Natural killer cell (primary cell): ENCODE results near the gene ZNF283. TPM values are rescaled to one million over a fixed set of nuclear protein-coding genes. Genes with fewer than 3 reads are reported as not detected.

ENCODE experiments used
- ATAC-seq, 3 donors: fragments of 150-1000 bp in 2 of 3; fragments of 200-7000 bp in 1 of 3; cut with Tn5 transposase; 1 replicate in 1 of 3; 2 replicates in 2 of 3; pipeline ENCODE4 v1.10.0; 2021; ENCODE audit warnings: mild to moderate bottlenecking in 2 of 3, moderate library complexity in 2 of 3
- DNase-seq, 2 donors: peaks; one replicate each; pipeline versions ENCODE4 v3.0.0 to v3.0.0-alpha.2; 2013 to 2021; ENCODE audit warnings: mixed read lengths in 1 of 2
- H3K27ac ChIP-seq: one replicate; pipeline ENCODE4 v1.5.1; 2013; ENCODE audit warnings: mild to moderate bottlenecking, low read length
- H3K27me3 ChIP-seq: one replicate; pipeline ENCODE4 v1.6.1; 2013; ENCODE audit warnings: low read length; ENCODE audit not compliant: control insufficient read depth, insufficient read depth
- H3K36me3 ChIP-seq: one replicate; pipeline ENCODE4 v1.6.1; 2013; ENCODE audit warnings: low read length; ENCODE audit not compliant: control insufficient read depth, insufficient read depth
- H3K4me1 ChIP-seq: one replicate; pipeline ENCODE4 v1.6.1; 2013; ENCODE audit warnings: low read length; ENCODE audit not compliant: control insufficient read depth, insufficient read depth
- H3K4me3 ChIP-seq: one replicate; pipeline ENCODE4 v1.5.1; 2013; ENCODE audit warnings: low read length
- H3K9me3 ChIP-seq: one replicate; pipeline ENCODE4 v1.6.1; 2013; ENCODE audit warnings: low read length; ENCODE audit not compliant: control insufficient read depth, insufficient read depth
- H3K27ac Mint-ChIP-seq, 2 donors: one replicate each; pipeline ENCODE4 v1.8.0; 2022; ENCODE audit warnings: mild to moderate bottlenecking in 2 of 2, mixed read lengths in 2 of 2, moderate library complexity in 1 of 2
- H3K27me3 Mint-ChIP-seq, 2 donors: one replicate each; pipeline ENCODE4 v1.8.0; 2022; ENCODE audit warnings: low read depth in 2 of 2, mixed read lengths in 2 of 2
- H3K36me3 Mint-ChIP-seq: one replicate; pipeline ENCODE4 v1.8.0; 2022; ENCODE audit warnings: mixed read lengths
- H3K4me1 Mint-ChIP-seq, 2 donors: one replicate each; pipeline ENCODE4 v1.8.0; 2022; ENCODE audit warnings: mixed read lengths in 2 of 2
- H3K4me3 Mint-ChIP-seq: one replicate; pipeline ENCODE4 v1.8.0; 2022; ENCODE audit warnings: mild to moderate bottlenecking, moderate library complexity, mixed read lengths
- H3K9me3 Mint-ChIP-seq, 2 donors: one replicate each; pipeline ENCODE4 v1.8.0; 2022; ENCODE audit warnings: mixed read lengths in 2 of 2
- CTCF ChIP-seq: fragments of 200-600 bp; IDR thresholded peaks from one replicate; pipeline ENCODE4 v1.8.0; 2022; ENCODE audit warnings: antibody characterized with exemption
- WGBS: methylation state at CpG from one replicate; pipeline ENCODE4 v1.1.7; 2013; ENCODE audit warnings: missing lambda C conversion rate; ENCODE audit not compliant: insufficient coverage; 5-methylcytosine and 5-hydroxymethylcytosine counted together
- intact Hi-C: fragments of 100-400 bp; cut with micrococcal nuclease; formaldehyde crosslinking; loops from one replicate; pipeline ENCODE4 v1.14.2; 2022
- total RNA-seq, 4 donors: library from RNA; stranded (reverse); fragments of 120-200 nt in 1 of 4; gene quantifications; one replicate each; pipeline versions ENCODE4 v1.2.3 to v1.2.4, GENCODE V29; 2013 to 2022

The ZNF283 gene
- total RNA-seq, 3 donors from 2014 or later (not counting 1 experiment from before 2014, with no cell fraction given) = 4.1 to 8.0 (median 7.1) TPM

GRCh38 chr19:43779820-43780219 lies 47.3 kb upstream of the ZNF283 start:
- Mint-ChIP-seq H3K9me3 (no peaks in the 10 kb centered on the region), H3K4me3 (no peak overlapping the region), H3K27me3 (peaks cover 37 to 47% of the 10 kb centered on the region in 2 donors), H3K27ac (no peak overlapping the region), H3K36me3 (no peaks in the 10 kb centered on the region), H3K4me1 (peaks cover 0 to 23% of the 10 kb centered on the region in 2 donors)
- no peaks in the 10 kb centered on the region for H3K9me3 ChIP-seq
- TF ChIP-seq CTCF = no peak
- intact Hi-C loops = no loop called here
- peak overlapping the region; percentile 23 for H3K27ac ChIP-seq
- 23% methylated on average over 2 of the region's 3 CpGs for WGBS
- no peaks in the 10 kb centered on the region for H3K36me3 ChIP-seq
- no peaks in the 10 kb centered on the region for H3K27me3 ChIP-seq
- no peak for ATAC-seq
- peak in 1 of 2 donors; percentile 38 for DNase-seq
- peak overlapping the region; percentile 39 for H3K4me3 ChIP-seq
- H3K4me1 ChIP-seq = peaks cover 47% of the 10 kb centered on the region

- Mint-ChIP-seq H3K27me3 (peaks cover 37 to 43% of the 10 kb centered on the region in 2 donors), H3K36me3 (no peaks in the 10 kb centered on the region), H3K4me3 (no peak within 1 kb of the TSS), H3K4me1 (peaks cover 0 to 23% of the 10 kb centered on the region in 2 donors), H3K9me3 (no peaks in the 10 kb centered on the region), H3K27ac (no peak within 1 kb of the TSS)
- WGBS = 6% methylated on average over 19 of the region's 19 CpGs
- Histone ChIP-seq H3K4me1 (peaks cover 52% of the 10 kb centered on the region), H3K27ac (peak within 1 kb of the TSS; percentile 47), H3K4me3 (peak within 1 kb of the TSS; percentile 39), H3K27me3 (no peaks in the 10 kb centered on the region), H3K36me3 (no peaks in the 10 kb centered on the region), H3K9me3 (no peaks in the 10 kb centered on the region)
- DNase-seq = peak in 1 of 2 donors; percentile 69
- no peak for TF ChIP-seq CTCF
- intact Hi-C loops = no loop called here
- ATAC-seq = peak; percentile 37 to 69 (median 44)
These were observed 46.2 kb upstream of the ZNF283 start, which contains the start of gene KCNN4 for GRCh38 chr19:43780706-43781525. Gene KCNN4 (minus strand): TSS chr19:43780973. CDS start chr19:43780861, 112 bp downstream.

- Mint-ChIP-seq H3K27ac (no peak overlapping the region), H3K27me3 (peaks cover 37 to 43% of the 10 kb centered on the region in 2 donors), H3K4me3 (no peak overlapping the region), H3K36me3 (no peaks in the 10 kb centered on the region), H3K4me1 (peaks cover 0 to 23% of the 10 kb centered on the region in 2 donors), H3K9me3 (no peaks in the 10 kb centered on the region)
- no peak for TF ChIP-seq CTCF
- H3K4me3 ChIP-seq = peak overlapping the region; percentile 23
- intact Hi-C loops = no loop called here
- WGBS = 80% methylated on average over 14 of the region's 14 CpGs
- no peak for ATAC-seq
- no peaks in the 10 kb centered on the region for H3K36me3 ChIP-seq
- no peaks in the 10 kb centered on the region for H3K27me3 ChIP-seq
- DNase-seq = peak in 1 of 2 donors; percentile 21
- H3K27ac ChIP-seq = peak overlapping the region; percentile 23
- H3K9me3 ChIP-seq = no peaks in the 10 kb centered on the region
- H3K4me1 ChIP-seq = peaks cover 47% of the 10 kb centered on the region
These were observed 45.4 kb upstream of the ZNF283 start for GRCh38 chr19:43781630-43782310.
